Uterus (tissue), 4 donors: ENCODE measurements around the gene AQP6. TPM values are rescaled to one million over a fixed set of nuclear protein-coding genes. Genes with fewer than 3 reads are reported as not detected.
"Not testable (repeated sequence)": the region's sequence is repeated elsewhere in the genome, so short reads cannot be mapped to it uniquely, and the experiment has no call there.

ENCODE experiments used
- DNase-seq, 2 donors: peaks; one replicate each; pipeline ENCODE4 v3.0.0-alpha.2; 2019 to 2020
- H3K27ac ChIP-seq, 2 donors: fragments of 200-600 bp; sonication (generic); 1 replicate in 1 of 2; 2 replicates in 1 of 2; pipeline ENCODE4 v1.5.1; 2016 to 2018
- H3K27me3 ChIP-seq, 2 donors: fragments of 200-600 bp; sonication (generic); one replicate each; pipeline ENCODE4 v1.5.1; 2018 to 2019; ENCODE audit warnings: control low read depth in 1 of 2
- H3K36me3 ChIP-seq, 2 donors: fragments of 200-600 bp; sonication (generic); one replicate each; pipeline ENCODE4 v1.5.1; 2019; ENCODE audit warnings: control low read depth in 1 of 2
- H3K4me1 ChIP-seq, 2 donors: fragments of 200-600 bp; sonication (generic); one replicate each; pipeline ENCODE4 v1.5.1; 2018 to 2019; ENCODE audit warnings: control low read depth in 1 of 2
- H3K4me3 ChIP-seq, 2 donors: fragments of 200-600 bp; sonication (generic); 1 replicate in 1 of 2; 2 replicates in 1 of 2; pipeline ENCODE4 v1.5.1; 2018 to 2019; ENCODE audit warnings: mild to moderate bottlenecking in 1 of 2
- H3K9me3 ChIP-seq, 2 donors: fragments of 200-600 bp; sonication (generic); one replicate each; pipeline ENCODE4 v1.5.1; 2019; ENCODE audit warnings: control low read depth in 1 of 2
- POLR2A ChIP-seq, 2 donors: fragments of 450-650 bp; IDR thresholded peaks; one replicate each; pipeline ENCODE4 v1.6.1; 2016; ENCODE audit warnings: antibody characterized with exemption in 2 of 2, mild to moderate bottlenecking in 1 of 2, moderate library complexity in 1 of 2
- intact Hi-C: fragments of 100-400 bp; cut with DNase I; formaldehyde crosslinking; loops from one replicate; pipeline ENCODE4 v1.15.1; 2023; ENCODE audit warnings: low total_unique reads
- total RNA-seq, 4 donors: library from RNA; depleted of rRNA in 3 of 4; stranded (reverse); fragments of >200 nt in 3 of 4; gene quantifications; one replicate each; pipeline versions ENCODE4 v1.1.0 to v1.2.4, GENCODE V29; 2014 to 2023
- TF ChIP-seq, protein P1 (sequence below), 4 experiments: fragments of 200-600 bp in 2 of 4; fragments of 450-650 bp in 2 of 4; sonication (generic) in 2 of 4; IDR thresholded peaks; one replicate each; pipeline ENCODE4 v1.5.1; 2016 to 2019; ENCODE audit warnings: antibody characterized with exemption in 4 of 4, mild to moderate bottlenecking in 2 of 4, moderate library complexity in 1 of 4
- donor health status: DM: yes; HTN: yes; CAD: no.

AQP6 gene
- total RNA-seq, 4 donors from 2014 or later = 0.35 TPM; not detected in 3

DNA sequence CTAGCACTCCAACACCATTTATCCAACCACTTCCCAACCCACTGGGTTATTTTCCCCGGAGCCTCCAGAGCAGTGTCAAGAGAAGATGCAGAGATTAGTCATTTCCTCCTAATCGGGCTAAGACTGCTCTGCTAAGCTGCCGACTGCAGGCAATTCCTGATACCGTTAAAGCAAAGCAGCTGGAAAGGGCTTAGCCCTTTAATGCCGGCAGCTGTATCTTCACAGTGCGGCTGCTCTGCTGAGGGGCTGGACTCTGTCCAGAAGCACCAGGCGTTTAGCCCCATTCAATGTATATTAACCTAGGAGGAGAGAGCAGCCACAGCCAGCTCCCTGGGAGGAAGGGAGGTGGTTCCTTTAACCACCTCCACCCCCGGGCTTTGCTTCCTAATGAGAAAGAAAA lies 11.1 kb downstream of the AQP6 start:
- H3K4me3 ChIP-seq = no peak overlapping the region
- TF ChIP-seq, protein P1, sequence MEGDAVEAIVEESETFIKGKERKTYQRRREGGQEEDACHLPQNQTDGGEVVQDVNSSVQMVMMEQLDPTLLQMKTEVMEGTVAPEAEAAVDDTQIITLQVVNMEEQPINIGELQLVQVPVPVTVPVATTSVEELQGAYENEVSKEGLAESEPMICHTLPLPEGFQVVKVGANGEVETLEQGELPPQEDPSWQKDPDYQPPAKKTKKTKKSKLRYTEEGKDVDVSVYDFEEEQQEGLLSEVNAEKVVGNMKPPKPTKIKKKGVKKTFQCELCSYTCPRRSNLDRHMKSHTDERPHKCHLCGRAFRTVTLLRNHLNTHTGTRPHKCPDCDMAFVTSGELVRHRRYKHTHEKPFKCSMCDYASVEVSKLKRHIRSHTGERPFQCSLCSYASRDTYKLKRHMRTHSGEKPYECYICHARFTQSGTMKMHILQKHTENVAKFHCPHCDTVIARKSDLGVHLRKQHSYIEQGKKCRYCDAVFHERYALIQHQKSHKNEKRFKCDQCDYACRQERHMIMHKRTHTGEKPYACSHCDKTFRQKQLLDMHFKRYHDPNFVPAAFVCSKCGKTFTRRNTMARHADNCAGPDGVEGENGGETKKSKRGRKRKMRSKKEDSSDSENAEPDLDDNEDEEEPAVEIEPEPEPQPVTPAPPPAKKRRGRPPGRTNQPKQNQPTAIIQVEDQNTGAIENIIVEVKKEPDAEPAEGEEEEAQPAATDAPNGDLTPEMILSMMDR (IDR thresholded peaks at IDR 0.05) = no peak
- no peak for TF ChIP-seq POLR2A (IDR thresholded peaks at IDR 0.05)
- intact Hi-C loops = no loop called here
- H3K9me3 ChIP-seq = no peaks in the 10 kb centered on the region
- no peak for DNase-seq
- no peaks in the 10 kb centered on the region for H3K27me3 ChIP-seq
- H3K27ac ChIP-seq = no peak overlapping the region
- H3K4me1 ChIP-seq = no peaks in the 10 kb centered on the region
- H3K36me3 ChIP-seq = no peaks in the 10 kb centered on the region

DNA sequence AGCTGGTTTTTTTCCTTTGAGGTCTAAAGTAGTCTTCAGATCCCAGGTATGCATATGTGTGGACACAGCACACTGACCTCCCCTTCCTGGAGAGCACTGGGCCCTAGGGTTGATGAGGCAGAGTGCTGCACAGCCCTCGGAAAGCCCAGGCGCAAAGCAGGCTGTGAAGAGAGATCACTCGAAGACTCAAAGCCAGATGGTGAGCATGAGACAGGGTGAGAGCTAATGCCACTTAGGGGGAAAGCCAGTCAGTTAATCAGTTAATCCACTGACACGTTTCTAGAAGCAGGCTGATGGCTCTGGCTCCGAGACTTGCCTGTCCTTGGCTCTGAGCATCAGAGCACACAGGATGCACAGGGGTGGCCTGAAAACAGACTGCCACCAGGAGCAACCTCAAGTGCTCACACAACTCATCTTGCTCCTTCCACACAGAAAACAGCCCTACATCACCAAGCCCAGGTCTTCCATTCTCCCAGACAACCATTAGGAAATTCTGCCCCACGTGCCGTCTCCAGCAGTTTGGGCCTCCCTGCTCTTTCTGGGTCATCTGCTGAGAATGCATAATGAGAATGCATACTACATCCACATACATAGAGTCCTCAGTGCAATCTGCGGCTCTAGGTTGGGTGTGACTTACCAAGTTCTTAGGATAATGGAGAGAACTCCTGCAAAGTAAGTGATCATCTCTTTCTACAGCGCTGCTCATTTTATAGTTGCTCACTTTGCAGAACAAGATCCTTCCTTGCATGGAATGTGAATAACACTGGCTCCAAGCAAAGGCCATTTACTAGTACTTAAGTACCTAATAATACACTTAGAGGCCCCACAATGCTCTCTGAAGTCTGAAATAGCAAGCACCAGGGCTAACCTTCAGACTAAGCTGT lies 12.0 kb downstream of the AQP6 start:
- no peaks in the 10 kb centered on the region for H3K27me3 ChIP-seq
- no peaks in the 10 kb centered on the region for H3K36me3 ChIP-seq
- no peak for TF ChIP-seq POLR2A (IDR thresholded peaks at IDR 0.05)
- TF ChIP-seq, protein P1 (IDR thresholded peaks at IDR 0.05) = no peak
- no peak overlapping the region for H3K4me3 ChIP-seq
- intact Hi-C loops = no loop called here
- H3K9me3 ChIP-seq = no peaks in the 10 kb centered on the region
- no peak for DNase-seq
- H3K27ac ChIP-seq = no peak overlapping the region
- no peaks in the 10 kb centered on the region for H3K4me1 ChIP-seq

DNA sequence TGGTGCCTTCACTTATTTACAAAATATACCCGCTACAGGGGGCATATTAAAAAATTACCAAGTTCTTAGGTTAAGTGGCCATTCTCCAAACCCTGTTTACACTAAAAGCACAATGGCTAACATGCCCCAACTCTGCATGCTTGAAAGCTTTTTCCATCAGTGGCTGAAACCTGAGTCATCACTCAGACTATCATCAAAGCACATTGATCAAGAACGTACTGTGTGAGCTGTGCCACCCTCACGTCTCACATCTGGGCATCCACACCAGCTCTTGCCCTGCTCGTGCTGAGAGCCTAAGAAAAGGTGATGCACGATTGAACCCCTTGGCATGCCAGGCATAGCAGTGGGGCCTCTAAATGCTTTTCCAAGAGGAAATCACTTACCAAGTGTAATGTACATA lies 13.2 kb downstream of the AQP6 start:
- Histone ChIP-seq H3K4me3 (no peak overlapping the region), H3K27me3 (no peaks in the 10 kb centered on the region), H3K36me3 (no peaks in the 10 kb centered on the region), H3K9me3 (no peaks in the 10 kb centered on the region), H3K4me1 (no peaks in the 10 kb centered on the region), H3K27ac (no peak overlapping the region)
- DNase-seq = no peak
- intact Hi-C loops = no loop called here
- TF ChIP-seq, protein P1 (IDR thresholded peaks at IDR 0.05) = no peak
- TF ChIP-seq POLR2A (IDR thresholded peaks at IDR 0.05) = no peak

DNA sequence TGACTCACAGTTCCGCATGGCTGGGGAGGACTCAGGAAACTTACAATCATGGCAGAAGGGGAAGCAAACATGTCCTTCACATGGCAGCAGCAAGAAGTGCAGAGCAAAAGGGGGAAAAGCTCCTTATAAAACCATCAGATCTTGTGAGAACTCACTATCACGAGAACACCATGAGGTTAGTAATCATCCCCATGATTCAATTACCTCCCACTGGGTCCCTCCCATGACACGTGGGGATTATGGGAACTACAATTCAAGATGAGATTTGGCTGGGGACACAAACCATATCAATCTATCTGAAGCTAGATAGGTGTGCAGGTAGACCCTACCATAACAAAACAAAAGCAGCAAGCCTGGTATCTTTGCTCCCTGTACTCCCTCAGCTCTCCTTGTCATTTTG lies 13.7 kb downstream of the AQP6 start:
- intact Hi-C loops, H3K27ac ChIP-seq, H3K4me1 ChIP-seq, H3K36me3 ChIP-seq, H3K27me3 ChIP-seq, H3K9me3 ChIP-seq, DNase-seq, H3K4me3 ChIP-seq: not testable (repeated sequence)

DNA sequence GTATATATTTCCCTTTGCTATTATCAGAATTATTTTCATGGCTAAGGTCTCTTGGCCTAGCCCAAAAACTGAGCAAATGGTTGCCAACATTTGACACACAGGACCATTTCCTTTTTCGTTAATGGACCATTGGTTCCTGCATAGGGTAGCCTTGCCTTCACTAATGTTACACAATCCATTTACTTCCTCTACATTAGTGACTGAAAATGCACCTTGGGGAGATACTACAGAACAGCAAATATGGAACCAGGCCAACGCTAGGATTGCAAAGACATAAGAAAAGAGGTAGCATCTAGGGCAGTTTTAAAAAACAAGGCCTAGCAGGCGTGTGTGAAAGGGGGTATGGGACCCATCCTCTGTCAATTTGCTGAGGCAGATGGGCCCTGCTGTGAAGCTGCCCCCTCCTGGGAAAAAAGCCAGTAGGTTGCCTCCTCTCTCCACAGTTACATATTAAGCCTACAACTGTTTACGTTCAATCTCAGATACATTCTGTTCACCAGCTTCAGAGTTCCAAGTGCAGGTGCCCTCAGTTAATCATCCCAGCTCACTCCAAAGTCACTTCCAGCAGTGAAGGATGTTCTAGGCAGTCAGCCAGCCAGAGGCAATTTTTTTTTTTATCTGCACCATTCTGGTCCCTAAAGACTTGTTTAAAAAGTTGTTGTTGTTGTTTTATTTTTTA lies 15.0 kb downstream of the AQP6 start:
- Histone ChIP-seq H3K27me3 (no peaks in the 10 kb centered on the region), H3K27ac (no peak overlapping the region), H3K36me3 (no peaks in the 10 kb centered on the region), H3K4me1 (no peaks in the 10 kb centered on the region), H3K4me3 (no peak overlapping the region), H3K9me3 (no peaks in the 10 kb centered on the region)
- no peak for TF ChIP-seq POLR2A (IDR thresholded peaks at IDR 0.05)
- TF ChIP-seq, protein P1 (IDR thresholded peaks at IDR 0.05) = no peak
- no peak for DNase-seq
- intact Hi-C loops = no loop called here

DNA sequence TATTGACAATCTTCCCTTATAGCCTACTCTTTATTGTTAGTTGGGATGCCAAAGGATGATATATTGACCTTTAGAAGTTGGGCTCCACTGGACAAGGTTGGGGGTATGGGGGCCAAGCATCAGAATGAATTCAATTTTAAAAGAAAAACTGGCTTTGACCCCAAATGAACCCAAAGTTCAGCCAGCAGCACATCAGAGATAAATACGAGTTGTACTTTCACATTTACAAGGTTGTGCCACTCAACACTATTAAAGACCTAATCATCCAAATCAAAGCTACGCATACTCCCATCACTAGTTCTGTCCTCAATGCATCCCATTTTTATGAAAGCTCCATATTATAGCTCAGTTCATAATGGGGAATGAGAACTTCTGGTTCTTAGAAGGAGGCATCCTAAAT lies 16.7 kb downstream of the AQP6 start:
- H3K9me3 ChIP-seq, DNase-seq, H3K36me3 ChIP-seq, H3K4me3 ChIP-seq, intact Hi-C loops, H3K4me1 ChIP-seq, H3K27me3 ChIP-seq, H3K27ac ChIP-seq: not testable (repeated sequence)
